AG10803 (cell line): ENCODE measurements around the gene STAU1.

ENCODE experiments used
- DNase-seq: peaks from one replicate; pipeline ENCODE4 v3.0.0; 2010; ENCODE audit warnings: low read depth
- H3K4me3 ChIP-seq: 2 replicates; pipeline ENCODE4 v1.5.1; 2011; ENCODE audit warnings: mild to moderate bottlenecking, low read length, control low read depth
- TF ChIP-seq, protein P1 (sequence below): conservative IDR thresholded peaks from 2 replicates; pipeline ENCODE4 v1.5.1; 2011; ENCODE audit warnings: mild to moderate bottlenecking, low read length, control low read depth, inconsistent platforms

Gene STAU1

GRCh38 chr20:49216991-49217578 lies 29.0 kb upstream of the STAU1 start:
- peak; percentile 84 for DNase-seq
- no peak overlapping the region for H3K4me3 ChIP-seq
- TF ChIP-seq, protein P1, sequence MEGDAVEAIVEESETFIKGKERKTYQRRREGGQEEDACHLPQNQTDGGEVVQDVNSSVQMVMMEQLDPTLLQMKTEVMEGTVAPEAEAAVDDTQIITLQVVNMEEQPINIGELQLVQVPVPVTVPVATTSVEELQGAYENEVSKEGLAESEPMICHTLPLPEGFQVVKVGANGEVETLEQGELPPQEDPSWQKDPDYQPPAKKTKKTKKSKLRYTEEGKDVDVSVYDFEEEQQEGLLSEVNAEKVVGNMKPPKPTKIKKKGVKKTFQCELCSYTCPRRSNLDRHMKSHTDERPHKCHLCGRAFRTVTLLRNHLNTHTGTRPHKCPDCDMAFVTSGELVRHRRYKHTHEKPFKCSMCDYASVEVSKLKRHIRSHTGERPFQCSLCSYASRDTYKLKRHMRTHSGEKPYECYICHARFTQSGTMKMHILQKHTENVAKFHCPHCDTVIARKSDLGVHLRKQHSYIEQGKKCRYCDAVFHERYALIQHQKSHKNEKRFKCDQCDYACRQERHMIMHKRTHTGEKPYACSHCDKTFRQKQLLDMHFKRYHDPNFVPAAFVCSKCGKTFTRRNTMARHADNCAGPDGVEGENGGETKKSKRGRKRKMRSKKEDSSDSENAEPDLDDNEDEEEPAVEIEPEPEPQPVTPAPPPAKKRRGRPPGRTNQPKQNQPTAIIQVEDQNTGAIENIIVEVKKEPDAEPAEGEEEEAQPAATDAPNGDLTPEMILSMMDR: peak; percentile 95

DNA sequence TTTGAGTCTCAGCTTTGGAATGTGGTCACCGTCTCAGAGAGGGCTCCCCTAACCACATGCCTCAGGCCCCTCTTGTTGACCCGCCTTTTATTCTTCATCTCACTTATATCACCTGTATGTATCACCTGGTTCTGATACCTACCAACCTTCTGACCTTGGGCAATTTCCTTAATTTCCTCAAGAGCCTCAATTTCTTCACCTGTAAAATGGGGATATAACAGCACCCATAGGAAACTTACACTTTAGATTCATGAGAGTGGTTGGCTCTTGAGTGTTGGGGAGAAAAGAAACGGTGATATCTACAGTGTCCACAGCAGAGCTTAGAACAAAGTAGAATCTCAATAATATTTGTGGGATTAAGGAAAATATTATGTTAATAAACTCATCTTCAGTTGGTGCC lies 27.1 kb upstream of the STAU1 start:
- TF ChIP-seq, protein P1: no peak
- DNase-seq: no peak
- H3K4me3 ChIP-seq: no peak overlapping the region

DNA sequence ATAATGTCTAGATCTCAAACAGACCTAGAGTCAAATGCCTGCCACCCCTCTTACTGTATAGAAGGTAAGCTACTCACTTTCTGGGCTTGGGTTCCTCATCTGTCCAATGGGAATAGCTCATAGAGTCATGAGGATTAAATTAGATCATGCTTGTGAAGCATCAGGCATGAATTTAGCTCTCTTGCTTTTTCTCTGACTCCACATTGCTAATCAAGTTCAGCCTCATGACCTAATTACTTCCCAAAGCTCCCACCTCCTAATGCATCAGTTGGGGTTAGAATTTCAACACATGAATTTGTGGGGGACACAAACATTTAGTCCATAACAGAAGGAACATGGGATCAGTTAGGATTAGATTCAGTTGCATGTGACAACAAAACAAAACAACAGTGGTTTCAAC lies 26.4 kb upstream of the STAU1 start:
- TF ChIP-seq, protein P1: no peak
- H3K4me3 ChIP-seq: no peak overlapping the region
- DNase-seq: peak; percentile 11

- DNase-seq: peak; percentile 42
- TF ChIP-seq, protein P1: no peak
- no peak overlapping the region for H3K4me3 ChIP-seq
Measured at GRCh38 chr20:49210757-49211110, 22.6 kb upstream of the STAU1 start.

GRCh38 chr20:49210101-49210756 lies 22.1 kb upstream of the STAU1 start:
- DNase-seq: peak; percentile 73
- H3K4me3 ChIP-seq: no peak overlapping the region
- TF ChIP-seq, protein P1: no peak

- no peak overlapping the region for H3K4me3 ChIP-seq
- TF ChIP-seq, protein P1: no peak
- DNase-seq: no peak
Measured at GRCh38 chr20:49207076-49207475, 18.9 kb upstream of the STAU1 start.

- no peak for DNase-seq
- H3K4me3 ChIP-seq: no peak overlapping the region
- TF ChIP-seq, protein P1: no peak
Measured at GRCh38 chr20:49203746-49204145, 15.6 kb upstream of the STAU1 start.
